Measurements from ENCODE around the gene PDE2A. TPM values are rescaled to one million over a fixed set of nuclear protein-coding genes. Genes with fewer than 3 reads are reported as not detected.

Gene PDE2A
- total RNA-seq, 3 donors from 2014 or later = 23.7 to 85.9 (median 67.0) TPM

DNA sequence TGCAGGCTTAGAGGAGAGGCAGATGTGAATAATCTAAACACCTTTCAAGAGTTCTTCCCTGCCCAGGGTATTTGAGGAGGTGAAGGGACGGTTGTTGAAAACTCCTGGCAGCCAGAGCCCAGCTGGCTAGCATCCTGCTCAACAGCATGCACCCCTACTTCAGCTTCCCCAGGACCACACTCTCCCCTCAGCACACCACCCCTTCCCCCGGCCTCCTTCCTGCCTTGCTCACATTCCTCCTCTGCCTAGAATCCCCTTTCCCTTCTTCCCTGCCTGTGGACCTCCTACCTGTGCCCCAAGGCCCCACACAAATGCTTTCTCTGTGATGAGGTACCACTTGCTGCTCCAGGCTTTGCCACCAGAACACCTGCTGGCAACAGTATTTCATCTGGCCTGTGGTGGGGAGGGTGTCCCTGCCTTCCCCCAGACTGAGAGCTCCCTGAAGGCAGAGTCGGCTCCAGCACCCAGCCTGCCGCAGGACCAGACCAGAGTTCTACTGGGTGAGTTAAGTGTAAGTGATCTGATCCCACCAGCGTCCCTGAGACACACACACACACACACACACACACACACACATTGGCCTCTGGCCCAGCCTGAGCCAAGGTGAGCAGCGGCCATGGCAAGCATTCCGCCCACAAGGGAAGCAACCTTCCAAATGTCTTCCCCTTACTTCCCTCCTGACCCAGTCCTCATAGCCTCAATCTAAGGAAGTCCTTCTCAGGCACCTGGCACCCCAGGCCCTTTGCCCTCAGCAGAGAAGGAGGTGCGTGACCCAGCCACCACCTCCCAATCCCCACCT is 79.5 kb downstream of the PDE2A start:
- TF ChIP-seq, protein P1, sequence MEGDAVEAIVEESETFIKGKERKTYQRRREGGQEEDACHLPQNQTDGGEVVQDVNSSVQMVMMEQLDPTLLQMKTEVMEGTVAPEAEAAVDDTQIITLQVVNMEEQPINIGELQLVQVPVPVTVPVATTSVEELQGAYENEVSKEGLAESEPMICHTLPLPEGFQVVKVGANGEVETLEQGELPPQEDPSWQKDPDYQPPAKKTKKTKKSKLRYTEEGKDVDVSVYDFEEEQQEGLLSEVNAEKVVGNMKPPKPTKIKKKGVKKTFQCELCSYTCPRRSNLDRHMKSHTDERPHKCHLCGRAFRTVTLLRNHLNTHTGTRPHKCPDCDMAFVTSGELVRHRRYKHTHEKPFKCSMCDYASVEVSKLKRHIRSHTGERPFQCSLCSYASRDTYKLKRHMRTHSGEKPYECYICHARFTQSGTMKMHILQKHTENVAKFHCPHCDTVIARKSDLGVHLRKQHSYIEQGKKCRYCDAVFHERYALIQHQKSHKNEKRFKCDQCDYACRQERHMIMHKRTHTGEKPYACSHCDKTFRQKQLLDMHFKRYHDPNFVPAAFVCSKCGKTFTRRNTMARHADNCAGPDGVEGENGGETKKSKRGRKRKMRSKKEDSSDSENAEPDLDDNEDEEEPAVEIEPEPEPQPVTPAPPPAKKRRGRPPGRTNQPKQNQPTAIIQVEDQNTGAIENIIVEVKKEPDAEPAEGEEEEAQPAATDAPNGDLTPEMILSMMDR (IDR thresholded peaks at IDR 0.05) = no peak
- TF ChIP-seq POLR2A (IDR thresholded peaks at IDR 0.05) (no peak), POLR2AphosphoS5 (IDR thresholded peaks at IDR 0.05) (no peak)
- intact Hi-C loops (cut with DNase I; ENCODE audit: low total_unique reads) = no loop called here
- Histone ChIP-seq H3K27ac (no peak overlapping the region), H3K9me3 (no peaks in the 10 kb centered on the region), H3K27me3 (peaks cover 4 to 18% of the 10 kb centered on the region in 2 donors), H3K4me3 (no peak overlapping the region), H3K4me1 (peaks cover 3 to 5% of the 10 kb centered on the region in 2 donors), H3K36me3 (no peaks in the 10 kb centered on the region)
- DNase-seq (ENCODE audit: low spot score in 2 of 2) = no peak

DNA sequence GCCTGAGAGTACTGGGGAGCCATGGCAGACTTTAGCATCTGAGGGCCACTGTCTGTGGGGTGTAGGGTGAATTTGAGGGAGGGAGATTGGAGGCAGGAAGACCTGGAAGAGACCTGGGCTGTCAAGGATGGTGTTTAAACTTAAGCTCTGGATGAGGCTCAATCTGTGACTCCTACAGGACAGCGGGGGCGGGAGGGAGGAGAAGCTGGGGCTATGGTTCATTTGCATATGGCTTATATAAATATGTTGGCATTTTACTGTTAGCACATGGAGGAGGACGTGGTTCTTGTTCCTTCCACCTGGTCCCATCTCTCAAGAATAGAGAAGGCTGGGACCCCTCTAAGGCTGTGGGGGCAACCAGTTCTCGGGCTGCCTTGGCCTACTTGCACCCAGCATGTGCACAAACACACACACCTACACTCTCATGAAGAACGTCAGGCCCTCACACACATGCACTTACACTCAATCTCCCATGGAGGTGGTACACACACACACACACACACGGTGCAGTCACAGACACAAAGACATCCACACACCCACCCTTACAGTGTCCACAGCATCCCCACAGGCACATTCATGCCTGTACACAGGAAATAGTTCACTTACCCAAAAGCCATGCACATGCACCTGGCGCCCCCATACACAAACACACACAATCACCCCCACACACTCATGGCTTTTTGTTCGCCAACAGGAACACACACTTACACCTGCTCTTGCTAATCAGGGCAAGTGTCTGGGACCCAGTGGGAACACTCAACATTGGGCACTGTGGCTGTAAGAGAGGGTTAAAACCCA is 81.3 kb downstream of the PDE2A start:
- intact Hi-C loops (cut with DNase I; ENCODE audit: low total_unique reads) = no loop called here

GRCh38 chr11:72591785-72592502 is 82.3 kb downstream of the PDE2A start:
- Histone ChIP-seq H3K9me3 (no peaks in the 10 kb centered on the region), H3K36me3 (no peaks in the 10 kb centered on the region), H3K27ac (no peak overlapping the region), H3K4me1 (peaks cover 3 to 5% of the 10 kb centered on the region in 2 donors), H3K27me3 (peaks cover 6 to 31% of the 10 kb centered on the region in 2 donors), H3K4me3 (no peak overlapping the region)
- TF ChIP-seq POLR2AphosphoS5 (IDR thresholded peaks at IDR 0.05) = no peak
- TF ChIP-seq POLR2A (IDR thresholded peaks at IDR 0.05) = no peak
- TF ChIP-seq, protein P1 (IDR thresholded peaks at IDR 0.05) = no peak
- DNase-seq (ENCODE audit: low spot score in 2 of 2) = no peak
- intact Hi-C loops (cut with DNase I; ENCODE audit: low total_unique reads) = no loop called here

More for the DNA sequence above, 81.3 kb downstream of the PDE2A start:
- H3K4me3 ChIP-seq = no peak overlapping the region
- H3K36me3 ChIP-seq = no peaks in the 10 kb centered on the region
- H3K9me3 ChIP-seq = no peaks in the 10 kb centered on the region
- peaks cover 3 to 5% of the 10 kb centered on the region in 2 donors for H3K4me1 ChIP-seq
- H3K27ac ChIP-seq = no peak overlapping the region
- no peak for DNase-seq (ENCODE audit: low spot score in 2 of 2)
- TF ChIP-seq POLR2AphosphoS5 (IDR thresholded peaks at IDR 0.05) (no peak), POLR2A (IDR thresholded peaks at IDR 0.05) (no peak)
- TF ChIP-seq, protein P1 (IDR thresholded peaks at IDR 0.05) = no peak
- peaks cover 6 to 31% of the 10 kb centered on the region in 2 donors for H3K27me3 ChIP-seq

- no peaks in the 10 kb centered on the region for H3K36me3 ChIP-seq
- intact Hi-C loops (cut with DNase I; ENCODE audit: low total_unique reads) = no loop called here
- no peak overlapping the region for H3K27ac ChIP-seq
- no peaks in the 10 kb centered on the region for H3K9me3 ChIP-seq
- DNase-seq (ENCODE audit: low spot score in 2 of 2) = no peak
- TF ChIP-seq POLR2A (IDR thresholded peaks at IDR 0.05) (no peak), POLR2AphosphoS5 (IDR thresholded peaks at IDR 0.05) (no peak)
- TF ChIP-seq, protein P1 (IDR thresholded peaks at IDR 0.05) = no peak
- peaks cover 3 to 5% of the 10 kb centered on the region in 2 donors for H3K4me1 ChIP-seq
- H3K4me3 ChIP-seq = no peak overlapping the region
- peaks cover 6 to 39% of the 10 kb centered on the region in 2 donors for H3K27me3 ChIP-seq
Measured at GRCh38 chr11:72591023-72591422, 83.2 kb downstream of the PDE2A start.

Measured in breast epithelium (tissue), 4 donors.